ENCODE results near the gene MEX3B. TPM values are rescaled to one million over a fixed set of nuclear protein-coding genes. Genes with fewer than 3 reads are reported as not detected.

The MEX3B gene
- total RNA-seq, 1 experiment from 2014 or later, result 5.5 TPM

DNA sequence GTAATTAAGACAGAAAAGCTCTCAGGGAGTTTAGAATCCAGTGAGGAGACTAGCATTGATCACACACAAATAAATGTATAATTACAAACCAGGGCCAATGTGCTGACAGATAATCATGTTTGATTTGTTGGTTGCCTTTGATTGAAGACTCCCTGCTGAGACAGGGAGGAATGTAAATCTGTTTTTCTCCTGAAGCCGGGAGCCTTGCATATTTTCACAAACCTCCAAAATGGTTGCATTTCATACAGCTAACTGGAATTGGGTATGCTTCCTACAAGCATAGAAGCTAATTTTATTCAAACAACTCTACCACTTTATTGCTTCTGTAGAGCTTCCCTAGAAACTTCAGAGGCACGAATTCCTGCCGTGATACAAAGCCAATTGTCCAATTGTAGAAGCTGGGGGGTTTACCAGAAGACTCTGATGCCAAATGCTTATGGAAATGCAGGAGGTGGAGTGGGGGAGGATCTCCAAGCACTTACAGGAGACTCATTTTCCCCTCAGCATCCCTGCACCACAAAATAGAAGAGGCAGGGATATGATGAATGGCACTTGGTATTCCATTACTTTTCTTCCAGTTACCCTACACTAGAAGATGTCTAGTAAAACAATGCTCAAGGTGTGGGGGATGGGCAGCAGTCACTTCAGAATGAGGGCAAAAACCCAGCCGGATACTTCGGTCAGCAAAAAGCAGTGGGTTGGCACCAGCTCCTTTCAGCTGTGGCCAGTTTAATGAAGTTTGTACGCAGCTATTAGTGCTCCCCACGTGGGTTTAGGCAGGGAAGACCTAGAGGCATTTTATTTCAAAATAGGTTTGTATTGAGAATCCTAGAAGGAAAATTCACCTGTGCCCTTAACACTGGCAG lies 11.4 kb upstream of the MEX3B start:
- in situ Hi-C loops (cut with HindIII; ENCODE audit: low pct_unique_long_range_greater_than_20kb, low sequenced_read_pairs), result no loop called here

DNA sequence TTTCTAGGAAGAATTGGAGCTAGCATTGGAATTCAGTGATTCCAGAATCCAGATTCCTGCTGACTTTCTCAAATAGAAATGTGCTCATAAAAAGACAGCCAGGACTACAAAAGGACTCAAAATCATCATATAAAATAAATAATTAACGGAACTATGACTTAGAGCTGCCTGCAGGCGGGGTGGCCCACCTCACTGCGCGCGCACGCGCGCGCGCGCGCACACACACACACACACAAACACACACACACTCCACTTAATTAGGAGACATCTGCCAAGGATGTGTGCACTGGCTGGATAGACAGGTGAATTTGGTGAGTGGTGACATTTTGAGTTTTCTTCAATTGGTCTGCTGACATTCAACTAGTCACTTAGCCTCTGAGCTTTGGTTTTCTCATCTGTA lies 6.9 kb upstream of the MEX3B start:
- in situ Hi-C loops (cut with HindIII; ENCODE audit: low pct_unique_long_range_greater_than_20kb, low sequenced_read_pairs), result no loop called here
- no peak for DNase-seq (ENCODE audit: low read depth)

More for the DNA sequence above, 11.4 kb upstream of the MEX3B start:
- DNase-seq (ENCODE audit: low read depth), result no peak

DNA sequence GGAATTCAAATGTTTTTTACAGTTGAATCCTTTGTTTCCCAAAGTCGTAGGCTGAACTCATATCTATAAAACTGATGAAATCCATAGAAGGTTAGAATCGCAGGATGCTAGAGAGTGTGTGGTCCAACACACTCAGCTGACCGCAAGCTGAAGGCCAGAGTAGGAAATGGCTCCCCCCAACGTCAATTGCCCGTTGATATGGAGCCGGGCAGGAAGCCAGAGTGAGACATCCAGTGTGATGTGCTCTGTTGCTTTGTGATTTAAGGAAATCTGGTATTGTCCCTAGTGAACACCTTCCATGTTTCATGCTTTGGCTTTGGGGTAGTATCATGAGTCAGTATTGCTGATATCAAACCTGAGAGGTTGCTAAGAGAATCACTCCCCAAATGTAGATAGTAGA lies 5.8 kb upstream of the MEX3B start:
- in situ Hi-C loops (cut with HindIII; ENCODE audit: low pct_unique_long_range_greater_than_20kb, low sequenced_read_pairs), result no loop called here
- no peak for DNase-seq (ENCODE audit: low read depth)

DNA sequence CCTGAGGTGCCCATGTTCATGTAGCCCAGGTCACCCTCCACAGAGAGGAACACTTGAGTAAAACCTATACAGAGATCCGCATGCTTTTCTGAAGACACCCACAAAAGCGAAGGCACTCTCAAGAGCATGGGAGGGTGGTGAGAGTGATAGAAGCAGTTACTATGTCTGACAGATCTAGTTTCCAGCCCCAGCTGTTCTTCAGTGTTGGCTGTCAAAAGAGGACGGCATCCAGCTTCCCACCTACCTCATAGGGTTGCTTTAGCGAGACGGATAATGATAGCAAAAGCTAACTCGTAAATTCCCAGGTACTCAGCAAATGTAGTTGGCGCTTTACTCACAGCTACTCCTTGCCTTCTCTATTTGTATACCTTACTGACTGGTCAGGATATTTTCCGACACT lies 3.0 kb upstream of the MEX3B start:
- in situ Hi-C loops (cut with HindIII; ENCODE audit: low pct_unique_long_range_greater_than_20kb, low sequenced_read_pairs), result loop anchor here (10.0 kb wide), 1 partner anchor 106 kb away; no protein-coding TSS in a partner anchor
- no peak for DNase-seq (ENCODE audit: low read depth)

DNA sequence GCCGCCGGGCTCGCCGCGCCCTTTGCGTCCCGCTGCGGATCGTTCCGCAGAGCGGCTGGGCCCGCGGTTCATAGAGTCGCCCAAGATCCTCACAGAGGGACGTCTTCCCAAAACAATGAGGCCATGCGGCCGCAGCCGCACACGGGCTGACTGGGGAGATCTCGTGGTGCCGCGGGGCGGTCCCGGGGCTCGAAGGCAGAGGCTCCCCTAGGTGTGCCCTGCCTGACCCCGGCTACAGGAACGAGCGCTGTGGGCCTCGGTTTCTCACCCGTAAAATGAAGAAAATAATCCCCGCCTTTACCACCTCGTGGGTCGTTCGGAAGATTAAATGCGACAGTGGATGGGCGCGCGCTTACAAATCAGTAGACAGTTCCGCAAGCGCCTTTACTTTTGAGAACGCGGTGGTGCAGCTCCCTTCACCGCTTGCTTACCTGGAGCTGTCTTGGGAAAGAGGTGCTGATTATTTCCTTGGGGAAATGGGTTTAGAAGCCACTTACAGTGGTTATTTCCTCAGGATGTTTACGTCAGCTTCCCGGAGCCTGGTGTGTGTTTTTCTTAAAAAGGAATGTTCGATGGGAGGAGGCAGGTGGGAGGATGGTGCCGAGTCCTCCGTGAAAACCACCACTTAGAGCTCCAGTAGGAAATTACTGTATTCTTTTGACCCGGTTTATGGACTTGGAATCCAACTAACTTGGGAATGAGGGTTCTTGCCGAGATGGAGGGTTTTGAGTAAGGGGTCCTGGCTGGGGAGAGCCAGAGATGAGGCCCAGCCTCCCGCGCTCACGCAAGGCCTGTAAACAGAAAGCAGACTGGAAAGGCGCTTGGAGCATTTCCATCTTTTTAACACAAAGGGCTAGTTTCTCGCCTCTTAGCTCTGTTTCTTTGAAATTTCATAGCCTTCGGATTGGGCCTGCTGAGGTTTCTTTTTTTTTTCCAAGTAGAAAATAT lies 1.9 kb upstream of the MEX3B start:
- in situ Hi-C loops (cut with HindIII; ENCODE audit: low pct_unique_long_range_greater_than_20kb, low sequenced_read_pairs), result loop anchor here (10.0 kb wide), 1 partner anchor 107 kb away; no protein-coding TSS in a partner anchor
- peak; percentile 8 for DNase-seq (ENCODE audit: low read depth)

DNA sequence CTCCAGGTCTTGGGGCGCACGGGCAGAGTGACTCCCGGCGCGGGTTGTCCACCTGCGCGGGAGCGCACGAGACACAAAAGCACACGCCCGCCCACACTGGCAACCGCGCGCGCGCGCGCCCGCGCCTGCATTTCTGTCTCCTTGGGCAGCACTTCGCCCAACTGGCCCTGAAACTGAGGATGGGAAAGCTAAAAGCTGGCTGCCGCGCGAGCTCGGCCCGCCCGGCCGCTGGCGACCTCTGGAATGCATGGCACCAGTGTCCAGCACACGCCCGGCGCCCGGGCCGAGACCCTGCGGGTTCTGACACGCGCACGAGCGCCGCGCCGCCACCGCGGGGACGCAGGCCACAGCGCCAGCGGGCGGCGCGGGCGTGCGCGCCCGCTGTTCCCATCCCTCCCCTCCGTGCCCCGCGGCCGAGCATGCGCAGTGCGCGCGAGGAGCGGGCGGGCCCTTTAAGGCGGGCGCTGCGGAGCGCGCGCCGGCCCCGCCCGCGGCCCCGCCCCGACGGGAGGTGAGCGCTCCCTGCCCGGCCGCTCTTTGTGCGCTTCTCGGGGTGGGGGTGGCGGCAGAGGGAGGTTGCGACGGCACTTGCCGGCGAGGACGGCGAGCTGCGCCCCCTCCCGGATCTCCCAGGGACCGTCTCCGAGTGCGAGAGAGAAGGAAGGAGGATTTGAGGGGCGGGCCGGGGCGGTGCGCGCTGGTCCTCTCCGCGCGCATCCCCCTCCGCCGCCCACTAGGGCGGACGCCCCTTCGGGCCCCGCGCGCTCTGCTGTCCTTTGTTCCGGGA lies 1.0 kb upstream of the MEX3B start:
- DNase-seq (ENCODE audit: low read depth), result peak; percentile 96
- in situ Hi-C loops (cut with HindIII; ENCODE audit: low pct_unique_long_range_greater_than_20kb, low sequenced_read_pairs), result loop anchor here (10.0 kb wide), 1 partner anchor 108 kb away; no protein-coding TSS in a partner anchor

DNA sequence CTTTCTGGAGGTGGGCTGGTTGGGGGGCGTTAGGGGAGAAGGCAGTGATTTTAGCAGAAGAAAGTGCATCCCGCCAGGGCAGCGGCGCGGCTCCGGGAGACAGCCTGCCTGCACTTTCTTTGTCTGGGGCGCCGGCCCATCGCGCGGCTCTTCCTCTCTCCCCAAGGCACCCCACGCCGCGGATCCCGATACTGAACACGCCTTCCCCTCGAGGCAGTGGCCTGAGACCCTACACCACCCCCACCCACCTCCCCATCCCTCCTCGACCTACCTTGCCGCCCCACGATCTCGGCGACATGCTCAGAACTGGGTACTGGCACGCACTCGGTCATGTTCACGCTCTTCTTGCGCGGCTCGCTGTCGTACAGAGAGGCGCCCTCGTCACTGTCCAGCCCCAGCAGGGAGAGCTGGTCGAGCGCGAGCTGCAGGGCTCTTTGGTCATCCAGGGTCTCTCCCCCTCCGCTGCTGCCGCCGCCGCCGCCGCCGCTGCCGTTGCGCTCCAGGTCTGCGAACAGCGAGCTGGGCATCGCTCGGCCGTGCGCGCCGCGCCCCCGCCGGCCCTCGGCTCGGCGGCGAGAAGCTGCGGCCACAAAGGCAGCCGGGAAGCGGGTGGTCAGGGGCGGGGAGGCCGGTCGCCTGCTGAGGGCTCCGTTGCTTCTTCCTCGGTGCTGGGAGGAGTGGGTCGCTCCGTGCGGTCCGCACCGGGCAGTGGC lies 483 bp downstream of the MEX3B start:
- in situ Hi-C loops (cut with HindIII; ENCODE audit: low pct_unique_long_range_greater_than_20kb, low sequenced_read_pairs), result loop anchor here (10.0 kb wide), 1 partner anchor 109 kb away; no protein-coding TSS in a partner anchor
- peak; percentile 76 for DNase-seq (ENCODE audit: low read depth)

DNA sequence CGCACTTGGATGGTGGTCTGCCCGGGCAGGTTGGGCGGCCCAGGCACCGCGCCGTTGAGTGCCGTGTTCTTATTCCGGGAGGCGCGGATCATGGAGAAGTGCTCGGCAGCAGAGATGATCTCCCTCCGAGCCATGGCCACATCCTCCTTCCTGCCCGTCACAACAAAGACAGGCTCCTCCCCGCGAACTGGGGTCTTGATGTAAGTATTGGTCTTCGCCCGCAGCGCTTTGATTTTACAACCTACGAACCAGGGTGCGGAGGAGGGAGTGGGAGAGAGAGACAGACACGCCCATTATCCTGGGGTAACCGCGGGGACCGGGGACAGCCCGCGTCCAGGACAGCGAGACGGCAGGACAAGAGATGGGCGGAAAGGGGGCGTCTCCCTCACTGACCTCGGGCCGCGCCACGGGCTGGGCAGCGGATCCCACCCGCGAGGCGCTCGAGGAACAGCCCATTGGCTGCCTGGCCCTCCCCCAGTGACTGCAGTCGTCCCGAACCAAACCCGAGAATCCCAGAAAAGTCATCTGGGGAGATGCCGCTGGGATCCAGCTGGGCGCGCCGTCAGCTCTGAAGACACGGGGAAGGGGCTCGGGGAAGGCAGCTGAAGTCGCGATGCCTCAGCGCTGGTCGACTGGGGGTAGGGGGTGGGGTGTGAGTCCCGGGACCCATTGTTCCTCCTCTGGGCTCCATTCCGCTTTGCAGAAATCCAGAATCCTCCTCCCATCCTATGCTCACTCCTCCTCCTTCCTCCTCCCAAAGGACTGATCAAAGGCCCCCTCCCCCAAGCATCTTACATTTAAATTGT lies 1.2 kb downstream of the MEX3B start:
- in situ Hi-C loops (cut with HindIII; ENCODE audit: low pct_unique_long_range_greater_than_20kb, low sequenced_read_pairs), result loop anchor here (10.0 kb wide), 1 partner anchor 110 kb away; no protein-coding TSS in a partner anchor
- DNase-seq (ENCODE audit: low read depth), result peak; percentile 69

DNA sequence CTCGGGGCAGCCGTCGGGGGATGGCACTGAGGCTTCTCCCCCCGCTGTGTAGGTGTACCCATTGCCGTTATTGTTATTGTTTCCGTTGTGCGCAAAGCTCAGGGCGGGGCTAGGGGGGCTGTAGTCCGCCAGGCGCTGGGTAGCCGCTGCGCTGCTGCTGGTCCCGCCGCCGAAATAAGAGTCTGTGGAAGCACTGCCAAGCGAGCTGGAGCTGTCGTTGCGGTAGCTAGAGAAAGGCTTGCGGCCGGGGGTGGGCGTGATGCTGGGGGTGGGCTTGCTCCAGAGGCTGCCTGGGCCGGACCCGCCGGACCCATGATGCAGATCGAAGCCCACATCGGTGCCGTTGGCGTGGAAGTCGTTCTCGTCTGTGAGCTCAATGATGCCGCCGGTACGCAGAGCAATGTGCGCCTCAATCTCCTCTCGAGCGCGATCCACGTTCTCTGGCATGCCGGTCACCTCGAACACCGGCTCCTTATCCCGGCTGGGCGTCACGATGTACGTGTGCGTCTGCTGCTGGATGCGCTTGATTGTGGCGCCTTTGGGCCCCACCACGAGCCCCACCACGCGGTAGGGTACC lies 1.9 kb downstream of the MEX3B start:
- in situ Hi-C loops (cut with HindIII; ENCODE audit: low pct_unique_long_range_greater_than_20kb, low sequenced_read_pairs), result loop anchor here (10.0 kb wide), 1 partner anchor 111 kb away; no protein-coding TSS in a partner anchor
- no peak for DNase-seq (ENCODE audit: low read depth)

DNA sequence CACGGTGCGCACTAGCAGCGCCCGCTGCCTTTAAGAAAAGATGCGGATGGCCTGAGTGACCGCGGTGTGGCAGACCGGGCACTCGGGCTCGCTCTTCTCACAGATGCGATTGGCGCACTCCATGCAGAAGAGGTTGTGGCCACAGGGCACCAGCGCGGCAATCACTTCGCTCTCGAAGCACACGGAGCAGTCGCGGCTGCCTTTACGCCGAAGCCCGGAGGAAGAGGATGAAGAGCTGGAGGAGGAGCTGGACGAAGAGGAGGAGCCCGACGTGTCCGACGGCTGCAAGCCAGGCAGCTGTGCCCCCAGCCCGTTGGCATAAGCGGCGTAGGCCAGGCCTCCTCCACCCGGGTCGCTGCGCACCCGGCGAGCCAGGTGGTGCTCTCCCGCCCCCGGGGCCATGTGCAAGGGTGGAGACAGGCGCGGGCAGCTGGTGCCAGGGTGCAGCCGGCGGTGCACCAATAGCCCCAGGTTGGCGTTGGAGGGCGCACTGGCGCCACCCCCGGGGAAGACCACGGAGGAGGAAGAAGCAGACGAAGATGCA lies 2.6 kb downstream of the MEX3B start:
- in situ Hi-C loops (cut with HindIII; ENCODE audit: low pct_unique_long_range_greater_than_20kb, low sequenced_read_pairs), result loop anchor here (10.0 kb wide), 1 partner anchor 112 kb away; no protein-coding TSS in a partner anchor
- no peak for DNase-seq (ENCODE audit: low read depth)

DNA sequence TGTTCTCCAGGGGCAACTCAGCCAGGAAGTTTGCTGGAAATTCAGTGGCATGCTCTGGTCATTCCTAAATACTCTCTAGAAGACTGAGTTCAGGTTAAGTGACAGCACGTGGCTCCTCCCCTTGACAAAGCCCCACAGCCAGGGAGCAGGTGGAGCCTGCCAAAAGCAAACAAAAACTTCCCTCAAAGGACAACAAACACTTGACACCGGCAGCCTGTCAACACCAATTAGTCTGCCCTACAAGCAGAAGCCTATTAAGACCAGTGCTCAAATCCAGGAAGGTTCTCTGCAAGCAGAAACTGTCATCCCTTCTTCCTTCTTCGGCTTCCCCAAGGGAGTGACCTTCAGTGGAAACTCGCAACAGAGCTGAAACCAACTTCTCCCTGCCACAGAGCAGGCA lies 5.0 kb downstream of the MEX3B start:
- DNase-seq (ENCODE audit: low read depth), result no peak
- in situ Hi-C loops (cut with HindIII; ENCODE audit: low pct_unique_long_range_greater_than_20kb, low sequenced_read_pairs), result loop anchor here (10.0 kb wide), 1 partner anchor 114 kb away; no protein-coding TSS in a partner anchor

DNA sequence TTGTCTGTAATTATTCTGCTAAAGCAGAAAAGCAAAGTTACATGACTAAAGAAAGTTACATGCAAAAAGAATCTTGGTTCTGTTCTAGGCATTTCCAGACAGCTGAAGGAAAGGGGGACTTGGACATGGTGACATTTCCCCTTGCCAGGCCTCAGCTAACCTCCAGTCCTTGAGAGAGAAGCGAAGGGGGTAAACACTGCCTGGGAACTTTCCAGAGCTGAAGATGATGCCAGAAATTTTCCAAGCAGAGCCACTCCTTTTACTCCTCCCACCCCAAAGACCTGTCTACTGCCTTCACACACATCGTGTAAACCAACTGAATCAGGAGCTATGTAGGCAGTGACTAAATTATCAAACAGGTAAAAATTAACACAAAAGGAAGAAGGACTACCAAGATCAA lies 5.4 kb downstream of the MEX3B start:
- DNase-seq (ENCODE audit: low read depth), result no peak
- in situ Hi-C loops (cut with HindIII; ENCODE audit: low pct_unique_long_range_greater_than_20kb, low sequenced_read_pairs), result loop anchor here (10.0 kb wide), 1 partner anchor 114 kb away; no protein-coding TSS in a partner anchor

DNA sequence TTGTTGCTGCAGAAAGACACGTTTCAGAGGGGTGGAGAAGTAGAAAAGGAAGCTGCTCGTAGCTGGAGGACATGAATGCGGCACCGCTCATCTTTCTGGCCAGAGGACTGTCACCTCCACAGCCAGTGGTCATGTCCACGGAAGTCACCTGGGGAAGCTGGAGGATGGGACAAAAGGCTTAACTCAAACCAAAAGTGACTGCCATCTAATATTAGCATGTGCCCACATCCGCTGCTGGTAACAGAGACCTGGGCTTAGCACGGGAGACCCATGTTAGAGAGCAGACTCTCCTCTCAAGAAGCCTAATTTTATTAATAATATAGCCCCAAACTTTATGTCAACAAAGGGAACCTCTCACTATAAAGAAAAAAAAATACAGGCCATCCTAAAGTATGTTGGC lies 5.9 kb downstream of the MEX3B start:
- in situ Hi-C loops (cut with HindIII; ENCODE audit: low pct_unique_long_range_greater_than_20kb, low sequenced_read_pairs), result loop anchor here (10.0 kb wide), 1 partner anchor 115 kb away; no protein-coding TSS in a partner anchor

DNA sequence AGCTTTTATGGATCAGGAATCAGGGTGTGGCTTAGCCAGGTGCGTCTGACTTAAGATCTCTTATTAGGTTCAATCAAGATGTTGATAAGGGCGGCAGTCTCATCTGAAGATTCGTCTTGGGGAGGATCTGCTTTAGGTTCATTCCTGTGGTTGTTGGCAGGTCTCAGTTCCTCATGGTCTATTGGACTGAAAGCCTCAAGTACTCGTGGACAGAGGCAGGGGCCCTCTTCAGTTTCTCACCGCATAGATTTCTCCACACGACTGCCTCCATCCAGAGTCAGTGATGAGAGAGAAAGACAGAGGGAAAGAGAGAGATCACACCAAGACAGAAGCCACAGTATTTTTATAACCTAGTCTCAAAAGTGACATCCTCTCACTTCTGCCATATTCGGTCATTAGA lies 9.4 kb downstream of the MEX3B start:
- in situ Hi-C loops (cut with HindIII; ENCODE audit: low pct_unique_long_range_greater_than_20kb, low sequenced_read_pairs), result no loop called here
- DNase-seq (ENCODE audit: low read depth), result no peak

More for the DNA sequence above, 5.9 kb downstream of the MEX3B start:
- DNase-seq (ENCODE audit: low read depth), result no peak

DNA sequence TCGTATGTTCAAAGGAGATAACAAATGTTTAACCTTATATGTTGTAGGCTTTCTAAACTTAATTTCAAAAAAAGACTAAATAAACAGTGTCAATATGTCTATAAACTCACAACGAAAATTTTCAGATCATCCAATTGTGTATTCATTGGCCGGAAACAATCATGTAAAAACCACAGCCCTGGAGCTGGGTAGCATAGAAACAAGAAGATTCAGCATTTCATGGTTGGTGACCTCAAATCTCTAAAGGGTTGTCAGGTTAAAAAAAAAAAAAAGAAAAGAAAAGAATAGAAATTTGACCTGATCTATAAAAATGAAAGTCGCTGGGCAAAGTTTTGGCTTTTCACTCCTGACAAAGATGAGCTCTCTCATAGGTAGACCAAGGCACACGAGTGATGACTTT lies 13.9 kb downstream of the MEX3B start:
- in situ Hi-C loops (cut with HindIII; ENCODE audit: low pct_unique_long_range_greater_than_20kb, low sequenced_read_pairs), result no loop called here
- no peak for DNase-seq (ENCODE audit: low read depth)

DNA sequence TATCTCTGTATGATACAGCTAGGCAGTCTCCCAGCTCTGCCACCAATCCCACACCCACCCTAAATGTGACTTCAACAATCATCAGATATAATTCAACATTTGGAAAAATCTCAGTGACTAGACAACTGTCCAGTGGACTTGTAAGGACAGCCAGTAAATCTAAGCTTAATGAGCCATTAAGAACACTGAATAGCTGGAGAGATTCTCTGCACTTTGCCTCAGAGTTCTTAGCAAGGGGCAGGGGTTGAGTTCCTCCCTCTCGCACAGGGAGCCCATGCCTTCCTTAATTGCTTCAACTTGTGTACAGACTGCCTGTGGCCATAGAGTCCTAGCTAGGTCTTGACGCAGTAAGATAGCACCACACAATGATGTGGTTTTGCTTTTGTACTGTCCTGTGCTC lies 15.6 kb downstream of the MEX3B start:
- no peak for DNase-seq (ENCODE audit: low read depth)
- in situ Hi-C loops (cut with HindIII; ENCODE audit: low pct_unique_long_range_greater_than_20kb, low sequenced_read_pairs), result no loop called here

All from Caki2 (cell line).